Fibroblast of villous mesenchyme (primary cell): ENCODE measurements around the gene SPAAR. TPM values are rescaled to one million over a fixed set of nuclear protein-coding genes. Genes with fewer than 3 reads are reported as not detected.

Experiments used
- DNase-seq: peaks from one replicate; pipeline ENCODE4 v3.0.0-alpha.2; 2010; ENCODE audit warnings: low read depth
- H3K4me3 ChIP-seq: 2 replicates; pipeline ENCODE4 v1.5.1; 2011; ENCODE audit warnings: low read depth, mild to moderate bottlenecking, low read length
- total RNA-seq: library from RNA; depleted of rRNA; stranded (reverse); fragments of >200 nt; gene quantifications from 2 replicates; pipeline ENCODE4 v1.2.3, GENCODE V29; 2012
- TF ChIP-seq, protein P1 (sequence below): IDR thresholded peaks from 2 replicates; pipeline ENCODE4 v1.5.1; 2012; ENCODE audit warnings: low read depth, mild to moderate bottlenecking, low read length; ENCODE audit not compliant: insufficient read depth

SPAAR gene
- total RNA-seq, 1 donor, result not detected

DNA sequence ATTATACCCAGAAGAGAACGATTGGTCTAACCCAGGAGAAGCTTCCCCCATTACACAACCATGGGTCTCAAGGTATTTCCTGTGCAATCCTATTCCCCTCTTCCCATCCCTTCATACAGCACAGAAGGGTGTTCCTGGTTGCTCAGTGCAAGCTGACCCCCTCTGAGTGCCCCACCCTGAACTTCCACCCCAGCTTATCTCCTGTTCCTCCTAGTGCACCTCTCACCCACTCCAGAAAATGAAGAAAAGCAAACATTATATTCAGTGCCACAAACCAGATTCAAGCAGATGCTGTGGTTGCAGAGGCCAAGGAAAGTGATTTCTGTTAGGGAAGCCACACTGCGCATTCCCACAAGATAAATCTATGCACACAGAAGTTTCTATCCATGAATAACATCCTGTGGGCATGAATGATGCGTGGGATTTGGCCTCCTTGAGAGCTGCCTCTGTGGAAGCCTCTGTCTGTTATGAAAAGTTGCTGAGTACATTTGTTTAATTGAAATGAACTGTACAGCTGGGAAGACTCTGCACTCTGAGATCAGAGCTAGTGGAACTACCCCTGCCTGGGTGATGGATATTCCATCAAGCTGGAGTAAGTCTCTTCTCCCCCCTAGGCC, 50.9 kb downstream of the SPAAR start:
- DNase-seq, result no peak
- TF ChIP-seq, protein P1, sequence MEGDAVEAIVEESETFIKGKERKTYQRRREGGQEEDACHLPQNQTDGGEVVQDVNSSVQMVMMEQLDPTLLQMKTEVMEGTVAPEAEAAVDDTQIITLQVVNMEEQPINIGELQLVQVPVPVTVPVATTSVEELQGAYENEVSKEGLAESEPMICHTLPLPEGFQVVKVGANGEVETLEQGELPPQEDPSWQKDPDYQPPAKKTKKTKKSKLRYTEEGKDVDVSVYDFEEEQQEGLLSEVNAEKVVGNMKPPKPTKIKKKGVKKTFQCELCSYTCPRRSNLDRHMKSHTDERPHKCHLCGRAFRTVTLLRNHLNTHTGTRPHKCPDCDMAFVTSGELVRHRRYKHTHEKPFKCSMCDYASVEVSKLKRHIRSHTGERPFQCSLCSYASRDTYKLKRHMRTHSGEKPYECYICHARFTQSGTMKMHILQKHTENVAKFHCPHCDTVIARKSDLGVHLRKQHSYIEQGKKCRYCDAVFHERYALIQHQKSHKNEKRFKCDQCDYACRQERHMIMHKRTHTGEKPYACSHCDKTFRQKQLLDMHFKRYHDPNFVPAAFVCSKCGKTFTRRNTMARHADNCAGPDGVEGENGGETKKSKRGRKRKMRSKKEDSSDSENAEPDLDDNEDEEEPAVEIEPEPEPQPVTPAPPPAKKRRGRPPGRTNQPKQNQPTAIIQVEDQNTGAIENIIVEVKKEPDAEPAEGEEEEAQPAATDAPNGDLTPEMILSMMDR, result no peak
- H3K4me3 ChIP-seq, result no peak overlapping the region

Other genes with a start within 250 kb of the SPAAR start
- 0.97 and 3.0 TPM in 2 replicates for gene ARHGEF39, start 244.3 kb upstream of the SPAAR start, total RNA-seq
- under 0.01 TPM in 1 of 2 replicates, not detected in the other for gene CA9, start 235.6 kb upstream of the SPAAR start, total RNA-seq
- gene TPM2, start 219.6 kb upstream of the SPAAR start, total RNA-seq, result 1,636 and 1,893 TPM in 2 replicates
- 369 and 428 TPM in 2 replicates for gene TLN1, start 177.3 kb upstream of the SPAAR start, total RNA-seq
- 107 and 126 TPM in 2 replicates for gene CREB3, start 176.8 kb upstream of the SPAAR start, total RNA-seq
- gene GBA2, start 160.3 kb upstream of the SPAAR start, total RNA-seq, result 29.0 and 38.4 TPM in 2 replicates
- gene RGP1, start 160.2 kb upstream of the SPAAR start, total RNA-seq, result 14.8 and 17.7 TPM in 2 replicates
- gene MSMP, start 155.2 kb upstream of the SPAAR start, total RNA-seq, result not detected in 2 replicates
- gene NPR2, start 117.9 kb upstream of the SPAAR start, total RNA-seq, result 16.4 and 19.9 TPM in 2 replicates
- 0.32 and 0.86 TPM in 2 replicates for gene SPAG8, start 97.2 kb upstream of the SPAAR start, total RNA-seq
- 13.8 and 27.4 TPM in 2 replicates for gene HINT2, start 94.4 kb upstream of the SPAAR start, total RNA-seq
- gene FAM221B, start 80.8 kb upstream of the SPAAR start, total RNA-seq, result not detected in 2 replicates
- 0.86 and 1.9 TPM in 2 replicates for gene TMEM8B, start 80.3 kb upstream of the SPAAR start, total RNA-seq
- not detected in 2 replicates for gene OR13J1, start 39.1 kb upstream of the SPAAR start, total RNA-seq
- 0.43 and 0.97 TPM in 2 replicates for gene HRCT1, start 3.3 kb upstream of the SPAAR start, total RNA-seq
- gene OR2S2, start 48.7 kb downstream of the SPAAR start, total RNA-seq, result under 0.01 and 0.32 TPM in 2 replicates
- gene RECK, start 127.4 kb downstream of the SPAAR start, total RNA-seq, result 30.9 and 32.8 TPM in 2 replicates
- 29.4 and 55.7 TPM in 2 replicates for gene GLIPR2, start 227.2 kb downstream of the SPAAR start, total RNA-seq